ENCODE results near the gene HELZ.

GRCh38 chr17:67289181-67289876 is 44.3 kb upstream of the HELZ start:
- TF ChIP-seq CEBPB (IDR thresholded peaks at IDR 0.05; ENCODE audit: low read depth) (no peak), CBX3 (IDR thresholded peaks at IDR 0.05; ENCODE audit: low read depth) (no peak), CTCF (IDR thresholded peaks at IDR 0.05 in 2 of 3, conservative IDR thresholded peaks at IDR 0.05 in 1 of 3; ENCODE audit: borderline replicate concordance in 1 of 3, insufficient read depth in 1 of 3, low read depth in 2 of 3, low read length in 2 of 3) (no peak), POLR2AphosphoS5 (IDR thresholded peaks at IDR 0.05; ENCODE audit: low read depth, low read length) (no peak), ZNF274 (IDR thresholded peaks at IDR 0.05; ENCODE audit: low read depth, low read length) (no peak), ATF3 (IDR thresholded peaks at IDR 0.05) (no peak), EZH2phosphoT487 (IDR thresholded peaks at IDR 0.05; ENCODE audit: borderline replicate concordance) (no peak), POLR2A (IDR thresholded peaks at IDR 0.05; ENCODE audit: borderline replicate concordance, extremely low read depth, insufficient read depth, insufficient read length) (no peak)
